C4-2B (cell line): ENCODE data around the gene XPR1.

ENCODE experiments used
- CTCF ChIP-seq: fragments of 450-650 bp; conservative IDR thresholded peaks from 2 replicates; pipeline ENCODE4 v1.5.1; 2017; ENCODE audit warnings: mild to moderate bottlenecking
- ZFX ChIP-seq: fragments of 450-650 bp; IDR thresholded peaks from 2 replicates; pipeline ENCODE4 v1.6.1; 2017

DNA sequence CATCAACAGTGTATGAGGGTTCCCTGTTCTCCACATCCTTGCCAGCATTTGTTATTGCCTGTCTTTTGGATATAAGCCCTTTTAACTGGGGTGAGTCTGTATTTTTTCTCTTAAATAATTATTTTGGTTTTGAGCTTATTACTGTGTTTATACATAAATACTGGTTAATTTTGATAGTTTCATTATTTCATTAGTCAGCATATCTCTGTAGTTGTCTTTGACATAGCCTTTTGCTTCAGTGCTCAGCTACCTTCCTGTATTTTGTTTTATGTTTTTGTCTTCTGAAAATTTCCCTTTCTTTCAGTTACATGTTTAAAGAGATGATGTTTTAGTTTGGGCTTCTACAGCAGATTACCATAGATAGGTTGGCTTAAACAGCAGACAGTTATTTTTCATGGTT lies 138.1 kb downstream of the XPR1 start:
- TF ChIP-seq CTCF (no peak), ZFX (no peak)
